ENCODE measurements around the gene PRKACA.
"Not testable (repeated sequence)": the region's sequence is repeated elsewhere in the genome, so short reads cannot be mapped to it uniquely, and the experiment has no call there.

Gene PRKACA

GRCh38 chr19:14050512-14050911 lies 67.0 kb downstream of the PRKACA start:
- DNase-seq (ENCODE audit: extremely low read depth, low read depth): no peak
- TF ChIP-seq CTCF (IDR thresholded peaks at IDR 0.05; ENCODE audit: low read depth, low read length): no peak

GRCh38 chr19:14048443-14049153 lies 69.0 kb downstream of the PRKACA start:
- DNase-seq (ENCODE audit: extremely low read depth, low read depth): no peak
- TF ChIP-seq CTCF (IDR thresholded peaks at IDR 0.05; ENCODE audit: low read depth, low read length): peak; percentile 81

GRCh38 chr19:14047866-14048265 lies 69.7 kb downstream of the PRKACA start:
- not testable (repeated sequence) for DNase-seq (ENCODE audit: extremely low read depth, low read depth)

GRCh38 chr19:14042659-14043608 lies 74.6 kb downstream of the PRKACA start:
- TF ChIP-seq CTCF (IDR thresholded peaks at IDR 0.05; ENCODE audit: low read depth, low read length): peak; percentile 59
- DNase-seq (ENCODE audit: extremely low read depth, low read depth): peak; percentile 48
